GM12878 (cell line): ENCODE data around the gene LRRC15. TPM values are rescaled to one million over a fixed set of nuclear protein-coding genes. Genes with fewer than 3 reads are reported as not detected.

Experiments
- BACH1 ChIP-seq: fragments of 450-650 bp; IDR thresholded peaks from 2 replicates; pipeline ENCODE4 v1.6.1; 2017; ENCODE audit warnings: mild to moderate bottlenecking, borderline replicate concordance
- CBFB ChIP-seq: IDR thresholded peaks from 2 replicates; pipeline ENCODE4 v1.6.1; 2016; ENCODE audit warnings: antibody characterized with exemption, low read depth
- KLF5 ChIP-seq: fragments of 450-650 bp; IDR thresholded peaks from 2 replicates; pipeline ENCODE4 v1.6.1; 2014; ENCODE audit warnings: mild to moderate bottlenecking; ENCODE audit not compliant: partially characterized antibody
- SUPT20H ChIP-seq: IDR thresholded peaks from 2 replicates; pipeline ENCODE4 v1.6.1; 2011; ENCODE audit warnings: low read depth, mild to moderate bottlenecking, low read length, moderate library complexity, borderline replicate concordance; ENCODE audit not compliant: control insufficient read depth
- YBX1 ChIP-seq: fragments of 450-650 bp; IDR thresholded peaks from 2 replicates; pipeline ENCODE4 v1.6.1; 2016; ENCODE audit warnings: antibody characterized with exemption
- YY1 ChIP-seq: IDR thresholded peaks from 2 replicates; pipeline ENCODE4 v1.6.1; 2011; ENCODE audit warnings: low read depth, mild to moderate bottlenecking, low read length
- ZBED1 ChIP-seq: IDR thresholded peaks from 2 replicates; pipeline ENCODE4 v1.6.1; 2016; ENCODE audit warnings: borderline replicate concordance
- ZNF207 ChIP-seq: fragments of 450-650 bp; IDR thresholded peaks from 2 replicates; pipeline ENCODE4 v1.6.1; 2014; ENCODE audit warnings: antibody characterized with exemption, mild to moderate bottlenecking, borderline replicate concordance
- ZNF384 ChIP-seq: IDR thresholded peaks from 2 replicates; pipeline ENCODE4 v1.6.1; 2012; ENCODE audit warnings: low read depth, mild to moderate bottlenecking, low read length, improper control_type of control experiment, borderline replicate concordance
- polyA plus RNA-seq, 11 experiments: library from polyadenylated mRNA; depleted of rRNA in 4 of 11; unstranded in 6 of 11; stranded (reverse) in 5 of 11; fragments of >200 nt; fragmentation: Nextera tagmentation in 4 of 11; fragmentation: Illumina TruSeq in 1 of 11; extraction: Ambion mirVana in 4 of 11; extraction: Trizol in 1 of 11; gene quantifications; 1 replicate in 1 of 11; 2 replicates in 10 of 11; pipeline versions ENCODE4 v1.2.1 to v1.2.3, GENCODE V29; 2011 to 2016; ENCODE audit warnings: inconsistent platforms in 2 of 11, missing spikeins in 2 of 11, low read depth in 1 of 11
- total RNA-seq, 4 experiments: library from RNA; depleted of rRNA in 3 of 4; stranded (reverse); fragments of >200 nt in 3 of 4; fragmentation: Illumina TruSeq in 1 of 4; extraction: Trizol in 1 of 4; gene quantifications; 2 replicates each; pipeline versions ENCODE4 v1.2.1 to v1.2.3, GENCODE V29; 2013 to 2021
- TF ChIP-seq, protein P1 (sequence below): fragments of 150-350 bp; IDR thresholded peaks from 2 replicates; pipeline ENCODE4 v1.6.1; 2016; ENCODE audit warnings: low read depth, low read length
- TF ChIP-seq, protein P2 (sequence below), 3 experiments: IDR thresholded peaks in 2 of 3; conservative IDR thresholded peaks in 1 of 3; 2 replicates each; pipeline ENCODE4 v1.5.1; 2011; ENCODE audit warnings: low read depth in 3 of 3, low read length in 3 of 3, mild to moderate bottlenecking in 3 of 3, control low read depth in 2 of 3, moderate library complexity in 2 of 3, inconsistent platforms in 1 of 3, mixed read lengths in 1 of 3; ENCODE audit not compliant: control insufficient read depth in 2 of 3, insufficient read depth in 1 of 3; ENCODE audit errors: extremely low read depth in 1 of 3
- TF ChIP-seq, protein P3 (sequence below): fragments of 450-650 bp; IDR thresholded peaks from 2 replicates; pipeline ENCODE4 v1.6.1; 2017; ENCODE audit warnings: mild to moderate bottlenecking, moderate library complexity
- TF ChIP-seq, protein P4 (sequence below): fragments of 450-650 bp; IDR thresholded peaks from 2 replicates; pipeline ENCODE4 v1.6.1; 2017; ENCODE audit warnings: mild to moderate bottlenecking, low read depth, inconsistent platforms; ENCODE audit not compliant: poor library complexity, severe bottlenecking

LRRC15 gene
- total and polyA plus RNA-seq, 10 of the 15 experiments (the other 5 are each of a cell fraction or from before 2014, with no cell fraction given) = not detected

DNA sequence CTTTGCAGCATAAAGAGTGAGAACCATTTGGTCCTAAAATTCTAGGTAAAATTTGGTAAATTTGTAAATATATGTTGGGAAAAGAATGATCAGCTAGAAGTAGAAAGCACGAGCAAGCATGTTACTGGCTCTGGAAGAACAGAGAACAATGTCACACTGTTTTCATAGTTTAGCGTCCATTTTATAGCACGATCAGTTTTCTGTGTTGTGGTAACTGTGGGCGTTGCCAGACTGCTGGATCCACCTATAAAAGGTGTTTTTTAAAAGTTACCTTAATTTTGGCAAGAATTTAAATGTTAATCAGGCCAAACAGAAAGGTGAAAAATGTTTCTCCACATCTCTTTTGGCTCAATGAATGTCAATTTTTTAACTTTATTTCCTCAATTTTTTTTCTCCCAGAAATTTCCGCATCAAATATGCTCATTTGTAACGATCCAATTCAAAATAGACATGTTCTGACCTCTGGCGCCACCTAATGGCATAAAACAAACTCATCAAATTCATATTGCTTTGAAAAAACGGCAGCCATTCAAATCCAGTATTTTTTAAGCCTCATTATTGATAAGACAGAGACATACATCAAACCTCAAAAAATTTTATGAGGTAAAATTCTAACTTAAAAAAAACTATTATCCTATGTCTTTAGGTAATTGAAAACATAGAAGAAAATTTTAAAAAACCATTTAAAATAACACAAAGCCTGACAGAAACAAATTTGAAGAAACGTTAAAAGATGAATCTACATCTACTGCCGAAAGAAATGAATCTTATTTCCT is 35.0 kb upstream of the LRRC15 start (continued):
- TF ChIP-seq, protein P1, sequence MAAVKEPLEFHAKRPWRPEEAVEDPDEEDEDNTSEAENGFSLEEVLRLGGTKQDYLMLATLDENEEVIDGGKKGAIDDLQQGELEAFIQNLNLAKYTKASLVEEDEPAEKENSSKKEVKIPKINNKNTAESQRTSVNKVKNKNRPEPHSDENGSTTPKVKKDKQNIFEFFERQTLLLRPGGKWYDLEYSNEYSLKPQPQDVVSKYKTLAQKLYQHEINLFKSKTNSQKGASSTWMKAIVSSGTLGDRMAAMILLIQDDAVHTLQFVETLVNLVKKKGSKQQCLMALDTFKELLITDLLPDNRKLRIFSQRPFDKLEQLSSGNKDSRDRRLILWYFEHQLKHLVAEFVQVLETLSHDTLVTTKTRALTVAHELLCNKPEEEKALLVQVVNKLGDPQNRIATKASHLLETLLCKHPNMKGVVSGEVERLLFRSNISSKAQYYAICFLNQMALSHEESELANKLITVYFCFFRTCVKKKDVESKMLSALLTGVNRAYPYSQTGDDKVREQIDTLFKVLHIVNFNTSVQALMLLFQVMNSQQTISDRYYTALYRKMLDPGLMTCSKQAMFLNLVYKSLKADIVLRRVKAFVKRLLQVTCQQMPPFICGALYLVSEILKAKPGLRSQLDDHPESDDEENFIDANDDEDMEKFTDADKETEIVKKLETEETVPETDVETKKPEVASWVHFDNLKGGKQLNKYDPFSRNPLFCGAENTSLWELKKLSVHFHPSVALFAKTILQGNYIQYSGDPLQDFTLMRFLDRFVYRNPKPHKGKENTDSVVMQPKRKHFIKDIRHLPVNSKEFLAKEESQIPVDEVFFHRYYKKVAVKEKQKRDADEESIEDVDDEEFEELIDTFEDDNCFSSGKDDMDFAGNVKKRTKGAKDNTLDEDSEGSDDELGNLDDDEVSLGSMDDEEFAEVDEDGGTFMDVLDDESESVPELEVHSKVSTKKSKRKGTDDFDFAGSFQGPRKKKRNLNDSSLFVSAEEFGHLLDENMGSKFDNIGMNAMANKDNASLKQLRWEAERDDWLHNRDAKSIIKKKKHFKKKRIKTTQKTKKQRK = no peak
- TF ChIP-seq, protein P2, sequence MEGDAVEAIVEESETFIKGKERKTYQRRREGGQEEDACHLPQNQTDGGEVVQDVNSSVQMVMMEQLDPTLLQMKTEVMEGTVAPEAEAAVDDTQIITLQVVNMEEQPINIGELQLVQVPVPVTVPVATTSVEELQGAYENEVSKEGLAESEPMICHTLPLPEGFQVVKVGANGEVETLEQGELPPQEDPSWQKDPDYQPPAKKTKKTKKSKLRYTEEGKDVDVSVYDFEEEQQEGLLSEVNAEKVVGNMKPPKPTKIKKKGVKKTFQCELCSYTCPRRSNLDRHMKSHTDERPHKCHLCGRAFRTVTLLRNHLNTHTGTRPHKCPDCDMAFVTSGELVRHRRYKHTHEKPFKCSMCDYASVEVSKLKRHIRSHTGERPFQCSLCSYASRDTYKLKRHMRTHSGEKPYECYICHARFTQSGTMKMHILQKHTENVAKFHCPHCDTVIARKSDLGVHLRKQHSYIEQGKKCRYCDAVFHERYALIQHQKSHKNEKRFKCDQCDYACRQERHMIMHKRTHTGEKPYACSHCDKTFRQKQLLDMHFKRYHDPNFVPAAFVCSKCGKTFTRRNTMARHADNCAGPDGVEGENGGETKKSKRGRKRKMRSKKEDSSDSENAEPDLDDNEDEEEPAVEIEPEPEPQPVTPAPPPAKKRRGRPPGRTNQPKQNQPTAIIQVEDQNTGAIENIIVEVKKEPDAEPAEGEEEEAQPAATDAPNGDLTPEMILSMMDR (IDR thresholded peaks at IDR 0.05 in 2 of 3, conservative IDR thresholded peaks at IDR 0.05 in 1 of 3; ENCODE audit: control insufficient read depth in 2 of 3, extremely low read depth in 1 of 3, insufficient read depth in 1 of 3, low read depth in 3 of 3, low read length in 3 of 3) = peak; percentile 55 to 65 (median 63)
- TF ChIP-seq, protein P3, sequence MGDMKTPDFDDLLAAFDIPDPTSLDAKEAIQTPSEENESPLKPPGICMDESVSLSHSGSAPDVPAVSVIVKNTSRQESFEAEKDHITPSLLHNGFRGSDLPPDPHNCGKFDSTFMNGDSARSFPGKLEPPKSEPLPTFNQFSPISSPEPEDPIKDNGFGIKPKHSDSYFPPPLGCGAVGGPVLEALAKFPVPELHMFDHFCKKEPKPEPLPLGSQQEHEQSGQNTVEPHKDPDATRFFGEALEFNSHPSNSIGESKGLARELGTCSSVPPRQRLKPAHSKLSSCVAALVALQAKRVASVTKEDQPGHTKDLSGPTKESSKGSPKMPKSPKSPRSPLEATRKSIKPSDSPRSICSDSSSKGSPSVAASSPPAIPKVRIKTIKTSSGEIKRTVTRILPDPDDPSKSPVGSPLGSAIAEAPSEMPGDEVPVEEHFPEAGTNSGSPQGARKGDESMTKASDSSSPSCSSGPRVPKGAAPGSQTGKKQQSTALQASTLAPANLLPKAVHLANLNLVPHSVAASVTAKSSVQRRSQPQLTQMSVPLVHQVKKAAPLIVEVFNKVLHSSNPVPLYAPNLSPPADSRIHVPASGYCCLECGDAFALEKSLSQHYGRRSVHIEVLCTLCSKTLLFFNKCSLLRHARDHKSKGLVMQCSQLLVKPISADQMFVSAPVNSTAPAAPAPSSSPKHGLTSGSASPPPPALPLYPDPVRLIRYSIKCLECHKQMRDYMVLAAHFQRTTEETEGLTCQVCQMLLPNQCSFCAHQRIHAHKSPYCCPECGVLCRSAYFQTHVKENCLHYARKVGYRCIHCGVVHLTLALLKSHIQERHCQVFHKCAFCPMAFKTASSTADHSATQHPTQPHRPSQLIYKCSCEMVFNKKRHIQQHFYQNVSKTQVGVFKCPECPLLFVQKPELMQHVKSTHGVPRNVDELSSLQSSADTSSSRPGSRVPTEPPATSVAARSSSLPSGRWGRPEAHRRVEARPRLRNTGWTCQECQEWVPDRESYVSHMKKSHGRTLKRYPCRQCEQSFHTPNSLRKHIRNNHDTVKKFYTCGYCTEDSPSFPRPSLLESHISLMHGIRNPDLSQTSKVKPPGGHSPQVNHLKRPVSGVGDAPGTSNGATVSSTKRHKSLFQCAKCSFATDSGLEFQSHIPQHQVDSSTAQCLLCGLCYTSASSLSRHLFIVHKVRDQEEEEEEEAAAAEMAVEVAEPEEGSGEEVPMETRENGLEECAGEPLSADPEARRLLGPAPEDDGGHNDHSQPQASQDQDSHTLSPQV = no peak
- TF ChIP-seq KLF5 (no peak), ZNF207 (no peak), SUPT20H (no peak), CBFB (no peak), ZBED1 (no peak), YBX1 (no peak), YY1 (peak; percentile 59; the same call in 1 of the 2 replicates), ZNF384 (peak; percentile 54; the same call in 1 of the 2 replicates), BACH1 (no peak)
- TF ChIP-seq, protein P4, sequence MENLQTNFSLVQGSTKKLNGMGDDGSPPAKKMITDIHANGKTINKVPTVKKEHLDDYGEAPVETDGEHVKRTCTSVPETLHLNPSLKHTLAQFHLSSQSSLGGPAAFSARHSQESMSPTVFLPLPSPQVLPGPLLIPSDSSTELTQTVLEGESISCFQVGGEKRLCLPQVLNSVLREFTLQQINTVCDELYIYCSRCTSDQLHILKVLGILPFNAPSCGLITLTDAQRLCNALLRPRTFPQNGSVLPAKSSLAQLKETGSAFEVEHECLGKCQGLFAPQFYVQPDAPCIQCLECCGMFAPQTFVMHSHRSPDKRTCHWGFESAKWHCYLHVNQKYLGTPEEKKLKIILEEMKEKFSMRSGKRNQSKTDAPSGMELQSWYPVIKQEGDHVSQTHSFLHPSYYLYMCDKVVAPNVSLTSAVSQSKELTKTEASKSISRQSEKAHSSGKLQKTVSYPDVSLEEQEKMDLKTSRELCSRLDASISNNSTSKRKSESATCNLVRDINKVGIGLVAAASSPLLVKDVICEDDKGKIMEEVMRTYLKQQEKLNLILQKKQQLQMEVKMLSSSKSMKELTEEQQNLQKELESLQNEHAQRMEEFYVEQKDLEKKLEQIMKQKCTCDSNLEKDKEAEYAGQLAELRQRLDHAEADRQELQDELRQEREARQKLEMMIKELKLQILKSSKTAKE = peak; percentile 15
